Natural killer cell (primary cell): ENCODE data around the gene ARFRP1. TPM values are rescaled to one million over a fixed set of nuclear protein-coding genes. Genes with fewer than 3 reads are reported as not detected.

Source experiments
- ATAC-seq, 3 donors: fragments of 150-1000 bp in 2 of 3; fragments of 200-7000 bp in 1 of 3; cut with Tn5 transposase; 1 replicate in 1 of 3; 2 replicates in 2 of 3; pipeline ENCODE4 v1.10.0; 2021; ENCODE audit warnings: mild to moderate bottlenecking in 2 of 3, moderate library complexity in 2 of 3
- DNase-seq, 2 donors: peaks; one replicate each; pipeline versions ENCODE4 v3.0.0 to v3.0.0-alpha.2; 2013 to 2021; ENCODE audit warnings: mixed read lengths in 1 of 2
- H3K27ac ChIP-seq: one replicate; pipeline ENCODE4 v1.5.1; 2013; ENCODE audit warnings: mild to moderate bottlenecking, low read length
- H3K27me3 ChIP-seq: one replicate; pipeline ENCODE4 v1.6.1; 2013; ENCODE audit warnings: low read length; ENCODE audit not compliant: control insufficient read depth, insufficient read depth
- H3K36me3 ChIP-seq: one replicate; pipeline ENCODE4 v1.6.1; 2013; ENCODE audit warnings: low read length; ENCODE audit not compliant: control insufficient read depth, insufficient read depth
- H3K4me1 ChIP-seq: one replicate; pipeline ENCODE4 v1.6.1; 2013; ENCODE audit warnings: low read length; ENCODE audit not compliant: control insufficient read depth, insufficient read depth
- H3K4me3 ChIP-seq: one replicate; pipeline ENCODE4 v1.5.1; 2013; ENCODE audit warnings: low read length
- H3K9me3 ChIP-seq: one replicate; pipeline ENCODE4 v1.6.1; 2013; ENCODE audit warnings: low read length; ENCODE audit not compliant: control insufficient read depth, insufficient read depth
- H3K27ac Mint-ChIP-seq, 2 donors: one replicate each; pipeline ENCODE4 v1.8.0; 2022; ENCODE audit warnings: mild to moderate bottlenecking in 2 of 2, mixed read lengths in 2 of 2, moderate library complexity in 1 of 2
- H3K27me3 Mint-ChIP-seq, 2 donors: one replicate each; pipeline ENCODE4 v1.8.0; 2022; ENCODE audit warnings: low read depth in 2 of 2, mixed read lengths in 2 of 2
- H3K36me3 Mint-ChIP-seq: one replicate; pipeline ENCODE4 v1.8.0; 2022; ENCODE audit warnings: mixed read lengths
- H3K4me1 Mint-ChIP-seq, 2 donors: one replicate each; pipeline ENCODE4 v1.8.0; 2022; ENCODE audit warnings: mixed read lengths in 2 of 2
- H3K4me3 Mint-ChIP-seq: one replicate; pipeline ENCODE4 v1.8.0; 2022; ENCODE audit warnings: mild to moderate bottlenecking, moderate library complexity, mixed read lengths
- H3K9me3 Mint-ChIP-seq, 2 donors: one replicate each; pipeline ENCODE4 v1.8.0; 2022; ENCODE audit warnings: mixed read lengths in 2 of 2
- WGBS: methylation state at CpG from one replicate; pipeline ENCODE4 v1.1.7; 2013; ENCODE audit warnings: missing lambda C conversion rate; ENCODE audit not compliant: insufficient coverage; 5-methylcytosine and 5-hydroxymethylcytosine counted together
- intact Hi-C: fragments of 100-400 bp; cut with micrococcal nuclease; formaldehyde crosslinking; loops from one replicate; pipeline ENCODE4 v1.14.2; 2022
- total RNA-seq, 4 donors: library from RNA; stranded (reverse); fragments of 120-200 nt in 1 of 4; gene quantifications; one replicate each; pipeline versions ENCODE4 v1.2.3 to v1.2.4, GENCODE V29; 2013 to 2022
- TF ChIP-seq, protein P1 (sequence below): fragments of 200-600 bp; IDR thresholded peaks from one replicate; pipeline ENCODE4 v1.8.0; 2022; ENCODE audit warnings: antibody characterized with exemption

Gene ARFRP1
- total RNA-seq, 3 donors from 2014 or later (not counting 1 experiment from before 2014, with no cell fraction given) = 43.9 to 55.8 (median 50.6) TPM

- Histone ChIP-seq H3K27ac (peak overlapping the region; percentile 73), H3K4me3 (peak overlapping the region; percentile 62), H3K9me3 (no peaks in the 10 kb centered on the region), H3K36me3 (peaks cover 33% of the 10 kb centered on the region), H3K27me3 (no peaks in the 10 kb centered on the region), H3K4me1 (peaks cover 63% of the 10 kb centered on the region)
- WGBS = 2% methylated on average over 30 of the region's 30 CpGs
- TF ChIP-seq, protein P1, sequence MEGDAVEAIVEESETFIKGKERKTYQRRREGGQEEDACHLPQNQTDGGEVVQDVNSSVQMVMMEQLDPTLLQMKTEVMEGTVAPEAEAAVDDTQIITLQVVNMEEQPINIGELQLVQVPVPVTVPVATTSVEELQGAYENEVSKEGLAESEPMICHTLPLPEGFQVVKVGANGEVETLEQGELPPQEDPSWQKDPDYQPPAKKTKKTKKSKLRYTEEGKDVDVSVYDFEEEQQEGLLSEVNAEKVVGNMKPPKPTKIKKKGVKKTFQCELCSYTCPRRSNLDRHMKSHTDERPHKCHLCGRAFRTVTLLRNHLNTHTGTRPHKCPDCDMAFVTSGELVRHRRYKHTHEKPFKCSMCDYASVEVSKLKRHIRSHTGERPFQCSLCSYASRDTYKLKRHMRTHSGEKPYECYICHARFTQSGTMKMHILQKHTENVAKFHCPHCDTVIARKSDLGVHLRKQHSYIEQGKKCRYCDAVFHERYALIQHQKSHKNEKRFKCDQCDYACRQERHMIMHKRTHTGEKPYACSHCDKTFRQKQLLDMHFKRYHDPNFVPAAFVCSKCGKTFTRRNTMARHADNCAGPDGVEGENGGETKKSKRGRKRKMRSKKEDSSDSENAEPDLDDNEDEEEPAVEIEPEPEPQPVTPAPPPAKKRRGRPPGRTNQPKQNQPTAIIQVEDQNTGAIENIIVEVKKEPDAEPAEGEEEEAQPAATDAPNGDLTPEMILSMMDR = no peak
- Mint-ChIP-seq H3K36me3 (no peaks in the 10 kb centered on the region), H3K4me1 (peaks cover 21 to 46% of the 10 kb centered on the region in 2 donors), H3K9me3 (no peaks in the 10 kb centered on the region), H3K27ac (peak overlapping the region; percentile 83 to 92), H3K4me3 (peak overlapping the region; percentile 89), H3K27me3 (no peaks in the 10 kb centered on the region)
- intact Hi-C loops = loop anchor here (10.0 kb wide), 1 partner anchor 102 kb away; no protein-coding TSS in a partner anchor
- ATAC-seq (peak; percentile 25 to 27 (median 27)), DNase-seq (peak; percentile 55 to 80)
These were observed 29.3 kb upstream of the ARFRP1 start for GRCh38 chr20:63736893-63737694.

DNA sequence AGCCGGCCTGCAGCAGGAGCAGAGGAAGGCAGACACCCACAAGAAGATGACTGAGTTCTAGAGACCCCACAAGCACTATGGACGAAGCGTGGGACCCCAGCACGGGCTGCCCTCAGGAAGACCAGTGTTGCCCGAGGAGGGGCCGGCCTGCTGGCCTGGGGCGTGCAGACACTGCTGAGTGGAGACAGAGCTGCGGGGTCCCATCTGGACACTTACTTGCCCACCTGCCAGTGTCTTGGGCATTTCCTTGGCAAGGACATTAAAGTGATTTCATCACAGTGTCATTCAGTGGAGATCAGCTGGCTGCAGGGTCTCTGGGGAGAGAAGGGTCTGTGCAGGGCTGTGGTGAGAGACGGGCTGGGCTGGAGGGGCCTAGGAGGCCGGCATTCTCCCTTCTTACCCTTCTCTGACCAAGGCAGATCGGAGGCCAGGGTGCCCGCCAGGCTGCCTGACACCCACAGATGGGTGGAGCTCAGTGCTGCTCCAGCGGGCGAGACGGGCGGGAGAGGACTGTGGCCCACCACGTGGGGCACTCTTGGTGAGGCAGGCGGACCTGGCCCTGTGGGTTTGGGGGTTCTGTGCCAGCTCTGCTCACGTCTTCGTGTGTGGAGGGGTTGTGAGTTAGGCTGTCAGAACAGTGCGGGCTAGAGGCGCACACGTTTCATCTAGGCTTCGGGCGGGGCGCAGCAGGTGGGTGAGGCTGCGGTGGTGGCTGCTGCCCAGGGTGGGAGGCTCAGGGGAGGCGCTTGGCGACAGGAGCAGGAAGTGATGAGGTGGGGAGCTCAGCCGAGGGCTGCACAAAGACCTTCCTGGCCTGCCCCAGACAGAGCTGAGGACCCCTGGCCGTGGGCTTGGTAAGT lies 28.3 kb upstream of the ARFRP1 start, which contains the start of gene LIME1:
Gene LIME1 (plus strand): TSS at position 806 of the 860 bp plus-strand sequence. CDS start 886 bp downstream, outside the sequence.
- peaks cover 63% of the 10 kb centered on the region for H3K4me1 ChIP-seq

GRCh38 chr20:63734946-63735858 lies 27.4 kb upstream of the ARFRP1 start:
- Mint-ChIP-seq H3K27me3 (no peaks in the 10 kb centered on the region), H3K27ac (peak overlapping the region; percentile 83 to 92), H3K4me3 (peak overlapping the region; percentile 89), H3K4me1 (peaks cover 23 to 38% of the 10 kb centered on the region in 2 donors), H3K9me3 (no peaks in the 10 kb centered on the region), H3K36me3 (no peaks in the 10 kb centered on the region)
- intact Hi-C loops = loop anchor here (10.0 kb wide), 1 partner anchor 100 kb away; no protein-coding TSS in a partner anchor
- TF ChIP-seq, protein P1 = no peak
- H3K4me1 ChIP-seq = peaks cover 65% of the 10 kb centered on the region
- H3K27me3 ChIP-seq = no peaks in the 10 kb centered on the region
- ATAC-seq (no peak), DNase-seq (peak in 1 of 2 donors; percentile 24)
- no peaks in the 10 kb centered on the region for H3K9me3 ChIP-seq
- WGBS = 91% methylated on average over 48 of the region's 48 CpGs
- peaks cover 26% of the 10 kb centered on the region for H3K36me3 ChIP-seq
- no peak overlapping the region for H3K27ac ChIP-seq
- no peak overlapping the region for H3K4me3 ChIP-seq

More for the DNA sequence above, 28.3 kb upstream of the ARFRP1 start, which contains the start of gene LIME1:
- H3K27me3 Mint-ChIP-seq = no peaks in the 10 kb centered on the region
- intact Hi-C loops = loop anchor here (10.0 kb wide), 1 partner anchor 101 kb away; no protein-coding TSS in a partner anchor
- 21% methylated on average over 31 of the region's 31 CpGs for WGBS
- Histone ChIP-seq H3K4me3 (peak within 1 kb of the TSS; percentile 62), H3K27me3 (no peaks in the 10 kb centered on the region), H3K36me3 (peaks cover 26% of the 10 kb centered on the region), H3K9me3 (no peaks in the 10 kb centered on the region), H3K27ac (peak within 1 kb of the TSS; percentile 73)
- peak within 1 kb of the TSS; percentile 89 for H3K4me3 Mint-ChIP-seq
- H3K27ac Mint-ChIP-seq = peak within 1 kb of the TSS; percentile 83 to 92
- peak; percentile 37 to 61 (median 58) for ATAC-seq
- H3K4me1 Mint-ChIP-seq = peaks cover 21 to 41% of the 10 kb centered on the region in 2 donors
- DNase-seq = peak; percentile 63 to 93
- H3K36me3 Mint-ChIP-seq = no peaks in the 10 kb centered on the region
- no peaks in the 10 kb centered on the region for H3K9me3 Mint-ChIP-seq
- TF ChIP-seq, protein P1 = no peak
